Testis (tissue), 2 donors: ENCODE data around the gene KLRC3.
"Not testable (repeated sequence)": the region's sequence is repeated elsewhere in the genome, so short reads cannot be mapped to it uniquely, and the experiment has no call there.

Experiments
- CTCF ChIP-seq, 3 experiments: fragments of 450-650 bp in 2 of 3; fragments of 200-600 bp in 1 of 3; sonication (generic) in 1 of 3; IDR thresholded peaks; one replicate each; pipeline ENCODE4 v1.5.1; 2016 to 2019; ENCODE audit warnings: antibody characterized with exemption in 3 of 3, mild to moderate bottlenecking in 2 of 3, moderate library complexity in 1 of 3
- POLR2A ChIP-seq: fragments of 450-650 bp; IDR thresholded peaks from one replicate; pipeline ENCODE4 v1.6.1; 2017; ENCODE audit warnings: antibody characterized with exemption, mild to moderate bottlenecking, moderate library complexity

GRCh38 chr12:10441144-10441543, 20.7 kb upstream of the KLRC3 start:
- TF ChIP-seq CTCF (IDR thresholded peaks at IDR 0.05); POLR2A: not testable (repeated sequence)
